Activated CD4-positive, alpha-beta T cell treated with anti-CD3 and anti-CD28 coated beads, Interleukin-2, amount 50 U/mL, for 24 hours (primary cell): Measurements from ENCODE around the gene GLDC.
"Not testable (repeated sequence)": the region's sequence is repeated elsewhere in the genome, so short reads cannot be mapped to it uniquely, and the experiment has no call there.

Experiments used
- DNase-seq, 2 donors: peaks; one replicate each; pipeline ENCODE4 v3.0.0-alpha.2; 2020; ENCODE audit warnings: low read depth in 1 of 2, low spot score in 1 of 2

The GLDC gene

GRCh38 chr9:6665628-6666027 lies 20.1 kb upstream of the GLDC start:
- no peak for DNase-seq

- no peak for DNase-seq
These were observed 18.7 kb upstream of the GLDC start for GRCh38 chr9:6664204-6664680.

DNA sequence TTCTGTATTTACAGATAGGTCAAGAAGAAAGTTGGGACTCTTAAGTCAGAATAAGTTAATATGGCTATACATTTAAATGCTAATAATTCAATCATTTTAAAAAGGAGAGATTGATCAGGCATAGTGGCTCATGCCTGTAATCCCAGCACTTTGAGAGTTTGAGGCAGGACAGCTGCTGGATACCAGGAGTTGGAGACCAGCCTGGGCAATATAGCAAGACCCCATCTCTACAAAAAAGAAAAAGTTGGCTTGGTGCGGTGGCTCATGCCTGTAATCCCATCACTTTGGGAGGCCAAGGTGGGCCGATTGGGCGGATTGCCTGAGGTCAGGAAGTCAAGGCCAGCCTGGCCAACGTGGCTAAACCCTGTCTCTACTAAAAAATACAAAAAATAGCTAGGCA lies 15.0 kb upstream of the GLDC start:
- no peak for DNase-seq

GRCh38 chr9:6658628-6659353 lies 13.3 kb upstream of the GLDC start:
- DNase-seq = no peak

- DNase-seq = no peak
These were observed 11.2 kb upstream of the GLDC start for GRCh38 chr9:6656614-6657300.

GRCh38 chr9:6655036-6655435 lies 9.5 kb upstream of the GLDC start:
- no peak for DNase-seq

GRCh38 chr9:6646293-6646636 lies 736 bp upstream of the GLDC start:
- DNase-seq = peak in 1 of 2 donors; percentile 3

- DNase-seq = not testable (repeated sequence)
These were observed 499 bp downstream of the GLDC start for GRCh38 chr9:6645105-6645354.

- no peak for DNase-seq
These were observed 1.0 kb downstream of the GLDC start for GRCh38 chr9:6644346-6645104.

DNA sequence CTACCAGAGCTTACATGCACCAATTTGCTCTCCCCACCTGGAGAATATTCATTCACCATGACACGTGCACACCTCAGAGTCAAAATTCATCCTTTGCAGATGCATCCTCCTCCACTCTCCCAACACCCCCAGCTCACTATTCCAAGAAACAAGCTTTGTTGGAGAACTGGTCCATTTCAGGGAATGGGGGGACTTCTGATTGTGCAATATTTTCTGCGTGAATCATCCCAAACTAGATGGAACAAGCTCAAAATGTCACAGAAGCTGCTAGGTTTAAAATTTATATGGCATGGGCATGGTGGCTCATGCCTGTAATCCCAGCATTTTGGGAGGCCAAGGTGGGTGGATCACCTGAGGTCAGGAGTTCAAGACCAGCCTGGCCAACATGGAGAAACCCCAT lies 3.6 kb downstream of the GLDC start:
- DNase-seq = no peak

GRCh38 chr9:6641561-6641960 lies 4.0 kb downstream of the GLDC start:
- DNase-seq = no peak

GRCh38 chr9:6641056-6641455 lies 4.5 kb downstream of the GLDC start:
- no peak for DNase-seq

- DNase-seq = no peak
These were observed 5.1 kb downstream of the GLDC start for GRCh38 chr9:6640268-6641051.

- no peak for DNase-seq
These were observed 5.9 kb downstream of the GLDC start for GRCh38 chr9:6639622-6640021.

DNA sequence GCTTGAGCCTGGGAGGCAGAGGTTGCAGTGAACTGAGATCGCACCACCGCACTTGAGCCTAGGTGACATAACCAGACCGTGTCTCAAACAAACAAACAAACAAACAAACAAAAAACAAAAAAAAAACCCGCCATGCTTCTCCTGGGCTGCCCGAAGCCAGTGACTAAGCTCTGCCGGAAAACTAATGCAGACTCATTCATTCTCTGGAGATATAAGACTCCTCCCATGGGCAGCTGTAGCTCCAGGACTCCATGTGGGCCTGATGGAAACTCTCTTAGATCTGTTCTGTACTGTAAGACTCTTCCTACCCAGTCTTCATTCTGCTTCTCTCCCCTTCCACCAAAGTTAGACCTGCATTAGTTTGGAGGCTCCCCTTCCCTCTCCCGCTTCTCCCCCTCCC lies 11.1 kb downstream of the GLDC start:
- no peak for DNase-seq

- DNase-seq = no peak
These were observed 12.2 kb downstream of the GLDC start for GRCh38 chr9:6633378-6633777.

DNA sequence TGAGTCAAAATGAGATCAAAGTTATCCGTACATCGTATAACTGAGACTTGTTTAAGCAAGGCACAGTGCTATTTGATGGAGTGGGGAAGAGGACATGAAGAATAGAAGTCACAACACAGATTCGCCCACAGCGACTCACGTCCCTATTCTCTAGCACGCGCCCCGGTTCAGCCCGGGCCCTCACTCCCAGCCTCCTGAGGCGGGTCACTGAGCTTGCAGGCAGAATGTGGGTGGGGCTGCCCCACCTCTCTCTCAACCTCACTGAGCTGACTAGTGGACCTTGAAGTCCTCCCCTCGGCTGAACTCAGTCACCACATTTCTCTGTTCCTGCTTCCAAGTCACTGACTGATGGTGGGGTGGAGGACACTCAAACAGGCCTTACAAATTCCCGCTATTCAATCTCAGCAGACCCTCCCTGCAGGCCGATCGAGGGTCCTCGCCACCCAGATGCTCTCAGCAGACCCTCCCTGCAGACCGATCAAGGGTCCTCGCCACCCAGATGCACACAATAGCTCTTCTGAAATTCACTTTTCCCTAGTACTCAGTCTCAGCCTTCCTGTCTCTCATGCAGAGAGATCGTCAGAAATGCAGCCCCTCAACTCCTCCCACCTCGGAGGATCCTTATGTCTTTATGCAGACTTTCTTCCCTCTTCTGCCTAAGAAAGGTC lies 12.9 kb downstream of the GLDC start:
- no peak for DNase-seq

GRCh38 chr9:6631207-6631512 lies 14.4 kb downstream of the GLDC start:
- no peak for DNase-seq

DNA sequence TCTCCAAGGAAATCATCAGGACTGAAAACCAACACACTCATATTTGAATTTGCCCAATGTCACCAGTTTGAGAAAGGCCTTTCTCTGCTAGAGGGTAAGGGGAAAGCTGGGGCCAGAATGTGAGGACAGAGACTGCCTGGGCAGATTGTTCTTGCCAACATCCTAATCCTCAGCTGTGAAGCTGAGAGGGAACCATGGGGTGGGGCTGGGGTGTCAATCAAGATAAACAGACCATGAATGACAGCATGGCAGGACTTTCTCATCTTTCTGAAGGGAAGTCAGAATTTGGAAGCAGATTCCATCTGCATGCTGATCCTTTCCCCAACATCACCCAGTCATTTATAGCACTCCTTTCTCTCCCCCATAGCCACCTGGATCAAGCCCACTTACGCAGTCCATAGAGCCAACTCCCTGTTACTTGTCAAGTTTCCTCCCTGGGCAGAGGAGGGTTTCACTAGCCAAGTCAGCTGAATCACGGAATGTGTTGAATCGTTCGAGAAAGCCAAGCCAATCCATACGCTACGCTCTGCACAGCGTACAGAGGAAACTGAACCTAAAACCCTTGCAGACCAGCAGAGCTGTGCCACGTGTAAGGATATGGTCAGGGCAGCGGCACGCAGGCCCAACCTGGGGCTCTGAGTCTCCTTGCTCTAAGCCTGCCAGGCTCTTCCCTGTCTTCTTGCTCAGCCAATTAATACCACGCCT lies 14.9 kb downstream of the GLDC start:
- no peak for DNase-seq

DNA sequence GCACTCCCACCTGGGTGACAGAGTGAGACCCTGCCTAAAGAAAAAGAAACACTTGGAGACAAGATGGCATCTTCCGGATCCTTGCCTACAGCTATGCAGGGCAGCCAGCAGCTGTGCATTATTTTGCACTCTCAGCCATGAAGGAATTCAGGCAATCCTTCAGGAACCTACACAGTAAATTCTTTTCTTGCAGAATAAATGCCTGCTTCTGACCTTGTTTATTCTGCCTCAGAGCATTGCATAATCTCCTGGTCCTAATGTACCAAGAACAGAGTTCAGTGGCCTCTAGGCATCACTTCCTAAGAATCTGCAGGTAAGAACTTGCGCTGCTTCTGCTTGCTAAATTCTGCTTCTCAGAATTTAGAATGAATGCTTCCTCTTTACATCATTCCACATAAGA lies 16.8 kb downstream of the GLDC start:
- no peak for DNase-seq

GRCh38 chr9:6625363-6625762 lies 20.2 kb downstream of the GLDC start:
- DNase-seq = no peak
